ENCODE data around the gene IL17B.

Gene IL17B

GRCh38 chr5:149379177-149379761 is at the start of gene IL17B:
IL17B (minus strand) TSS chr5:149379292; CDS start chr5:149379225, 67 bp downstream.
- TF ChIP-seq CTCF (conservative IDR thresholded peaks at IDR 0.05) (no peak), ZFX (IDR thresholded peaks at IDR 0.05) (no peak)
- no peak within 1 kb of the TSS for H3K27ac ChIP-seq

GRCh38 chr5:149428032-149428431 is 48.9 kb upstream of the IL17B start:
- TF ChIP-seq ZFX (IDR thresholded peaks at IDR 0.05) (no peak), CTCF (conservative IDR thresholded peaks at IDR 0.05) (no peak)

GRCh38 chr5:149427374-149427773 is 48.3 kb upstream of the IL17B start:
- H3K27ac ChIP-seq = no peak overlapping the region
- no peak for TF ChIP-seq ZFX (IDR thresholded peaks at IDR 0.05)
- no peak for TF ChIP-seq CTCF (conservative IDR thresholded peaks at IDR 0.05)

More at GRCh38 chr5:149428032-149428431, 48.9 kb upstream of the IL17B start:
- no peak overlapping the region for H3K27ac ChIP-seq

GRCh38 chr5:149426931-149427330 is 47.8 kb upstream of the IL17B start:
- no peak for TF ChIP-seq ZFX (IDR thresholded peaks at IDR 0.05)
- TF ChIP-seq CTCF (conservative IDR thresholded peaks at IDR 0.05) = no peak
- no peak overlapping the region for H3K27ac ChIP-seq

DNA sequence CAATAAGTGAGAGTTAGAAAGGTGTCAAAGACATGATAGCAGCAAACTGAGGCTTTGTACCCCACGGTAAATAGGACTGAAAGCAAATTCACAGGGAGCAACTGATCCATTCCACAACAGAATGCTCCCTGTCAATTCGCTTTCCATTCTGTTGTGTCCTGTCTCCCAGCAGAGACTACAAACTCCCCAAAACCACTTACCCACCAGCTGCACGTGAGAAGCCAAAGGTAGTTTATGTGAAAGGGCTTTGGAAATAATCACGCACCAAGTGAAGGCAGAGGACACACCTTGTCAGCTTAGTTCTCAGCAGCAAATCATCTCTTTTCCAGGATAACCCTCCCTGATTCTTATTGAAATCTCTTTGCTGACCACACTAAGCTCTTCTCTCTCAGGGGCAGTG is 46.6 kb upstream of the IL17B start:
- TF ChIP-seq CTCF (conservative IDR thresholded peaks at IDR 0.05) (no peak), ZFX (IDR thresholded peaks at IDR 0.05) (no peak)
- no peak overlapping the region for H3K27ac ChIP-seq

GRCh38 chr5:149424371-149425315 is 45.6 kb upstream of the IL17B start:
- no peak overlapping the region for H3K27ac ChIP-seq

More at GRCh38 chr5:149424371-149425315, 45.6 kb upstream of the IL17B start:
- TF ChIP-seq CTCF (conservative IDR thresholded peaks at IDR 0.05) (no peak), ZFX (IDR thresholded peaks at IDR 0.05) (no peak)
